Measurements from ENCODE around the gene RASSF5. TPM values are rescaled to one million over a fixed set of nuclear protein-coding genes. Genes with fewer than 3 reads are reported as not detected.

RASSF5 gene
- polyA plus RNA-seq, 1 donor (not counting 4 experiments of a cell fraction or from before 2014, with no cell fraction given) = 2.4 TPM

DNA sequence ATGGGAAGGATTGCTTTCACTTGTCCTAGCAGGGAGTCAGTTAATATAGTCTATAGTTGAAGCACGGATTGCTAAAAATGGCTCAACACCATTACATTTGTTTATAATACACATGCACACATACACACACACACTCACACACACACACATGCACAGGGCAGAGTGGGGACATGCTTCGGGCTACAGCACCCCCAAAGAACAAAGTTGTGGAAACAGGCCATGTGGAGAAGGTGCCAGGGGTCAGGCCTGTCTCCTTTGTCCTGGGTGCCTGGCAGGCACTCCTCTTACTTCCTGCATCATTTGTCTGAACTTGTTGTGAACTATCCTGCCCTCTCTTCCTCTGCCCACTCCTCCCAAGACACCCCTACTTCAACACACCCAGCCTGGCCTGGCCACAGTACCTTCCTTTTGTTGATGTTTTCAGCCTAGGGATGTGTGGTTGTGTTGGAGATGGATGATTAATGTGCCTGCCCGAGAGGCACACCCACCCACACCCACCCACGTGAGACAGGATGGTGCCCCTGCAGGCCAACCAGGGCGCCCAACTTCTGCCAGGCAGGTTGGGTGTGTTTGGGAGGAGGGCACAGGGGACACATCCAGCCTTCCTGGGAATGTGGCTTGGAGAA is 17.5 kb downstream of the RASSF5 start:
- peak; percentile 60 for FAIRE-seq
- Histone ChIP-seq H3K9me1 (ENCODE audit: control insufficient read depth, extremely low read depth, insufficient read depth, low read length) (peaks cover 2% of the 10 kb centered on the region), H3K9ac (ENCODE audit: control insufficient read depth, extremely low read depth, insufficient read depth, low read length) (peak overlapping the region; percentile 52), H3K4me2 (ENCODE audit: control insufficient read depth, extremely low read depth, insufficient read depth, low read depth, low read length) (peak overlapping the region; percentile 74), H3K27me3 (ENCODE audit: control insufficient read depth, extremely low read depth, insufficient read depth, low read length) (no peaks in the 10 kb centered on the region), H3K36me3 (ENCODE audit: control insufficient read depth in 2 of 2, extremely low read depth in 1 of 2, insufficient read depth in 2 of 2, low read length in 2 of 2) (no peaks in the 10 kb centered on the region), H3K79me2 (ENCODE audit: control insufficient read depth, insufficient read depth, low read length) (no peaks in the 10 kb centered on the region), H4K20me1 (ENCODE audit: control insufficient read depth, extremely low read depth, insufficient read depth, low read length) (no peaks in the 10 kb centered on the region), H3K4me1 (ENCODE audit: control insufficient read depth, extremely low read depth, insufficient read depth, low read length) (peaks cover 13% of the 10 kb centered on the region), H3K9me3 (ENCODE audit: control insufficient read depth, low read depth, low read length) (no peaks in the 10 kb centered on the region), H3K27ac (ENCODE audit: control insufficient read depth, insufficient read depth, low read length) (peak overlapping the region; percentile 76), H2AFZ (ENCODE audit: control insufficient read depth, low read length) (peak overlapping the region; percentile 58), H3K4me3 (ENCODE audit: control insufficient read depth in 2 of 3, extremely low read depth in 1 of 3, insufficient read depth in 2 of 3, low read depth in 1 of 3, low read length in 3 of 3) (peak overlapping the region in 1 of 3 experiments; percentile 34)
- dilution Hi-C loops (cut with MboI; ENCODE audit: extremely low pct_ligation_motif_present, low sequenced_read_pairs) = no loop called here
- DNase-seq (ENCODE audit: low read depth, low spot score) = peak; percentile 72
- no peak for TF ChIP-seq EZH2 (IDR thresholded peaks at IDR 0.05; ENCODE audit: low read length)
- TF ChIP-seq, protein P1, sequence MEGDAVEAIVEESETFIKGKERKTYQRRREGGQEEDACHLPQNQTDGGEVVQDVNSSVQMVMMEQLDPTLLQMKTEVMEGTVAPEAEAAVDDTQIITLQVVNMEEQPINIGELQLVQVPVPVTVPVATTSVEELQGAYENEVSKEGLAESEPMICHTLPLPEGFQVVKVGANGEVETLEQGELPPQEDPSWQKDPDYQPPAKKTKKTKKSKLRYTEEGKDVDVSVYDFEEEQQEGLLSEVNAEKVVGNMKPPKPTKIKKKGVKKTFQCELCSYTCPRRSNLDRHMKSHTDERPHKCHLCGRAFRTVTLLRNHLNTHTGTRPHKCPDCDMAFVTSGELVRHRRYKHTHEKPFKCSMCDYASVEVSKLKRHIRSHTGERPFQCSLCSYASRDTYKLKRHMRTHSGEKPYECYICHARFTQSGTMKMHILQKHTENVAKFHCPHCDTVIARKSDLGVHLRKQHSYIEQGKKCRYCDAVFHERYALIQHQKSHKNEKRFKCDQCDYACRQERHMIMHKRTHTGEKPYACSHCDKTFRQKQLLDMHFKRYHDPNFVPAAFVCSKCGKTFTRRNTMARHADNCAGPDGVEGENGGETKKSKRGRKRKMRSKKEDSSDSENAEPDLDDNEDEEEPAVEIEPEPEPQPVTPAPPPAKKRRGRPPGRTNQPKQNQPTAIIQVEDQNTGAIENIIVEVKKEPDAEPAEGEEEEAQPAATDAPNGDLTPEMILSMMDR (optimal IDR thresholded peaks at IDR 0.05 in 1 of 3, IDR thresholded peaks at IDR 0.05 in 1 of 3, conservative IDR thresholded peaks at IDR 0.05 in 1 of 3; ENCODE audit: extremely low read depth in 1 of 3, insufficient read depth in 2 of 3, low read length in 3 of 3) = peak in 2 of 3 experiments; percentile 24 to 38

DNA sequence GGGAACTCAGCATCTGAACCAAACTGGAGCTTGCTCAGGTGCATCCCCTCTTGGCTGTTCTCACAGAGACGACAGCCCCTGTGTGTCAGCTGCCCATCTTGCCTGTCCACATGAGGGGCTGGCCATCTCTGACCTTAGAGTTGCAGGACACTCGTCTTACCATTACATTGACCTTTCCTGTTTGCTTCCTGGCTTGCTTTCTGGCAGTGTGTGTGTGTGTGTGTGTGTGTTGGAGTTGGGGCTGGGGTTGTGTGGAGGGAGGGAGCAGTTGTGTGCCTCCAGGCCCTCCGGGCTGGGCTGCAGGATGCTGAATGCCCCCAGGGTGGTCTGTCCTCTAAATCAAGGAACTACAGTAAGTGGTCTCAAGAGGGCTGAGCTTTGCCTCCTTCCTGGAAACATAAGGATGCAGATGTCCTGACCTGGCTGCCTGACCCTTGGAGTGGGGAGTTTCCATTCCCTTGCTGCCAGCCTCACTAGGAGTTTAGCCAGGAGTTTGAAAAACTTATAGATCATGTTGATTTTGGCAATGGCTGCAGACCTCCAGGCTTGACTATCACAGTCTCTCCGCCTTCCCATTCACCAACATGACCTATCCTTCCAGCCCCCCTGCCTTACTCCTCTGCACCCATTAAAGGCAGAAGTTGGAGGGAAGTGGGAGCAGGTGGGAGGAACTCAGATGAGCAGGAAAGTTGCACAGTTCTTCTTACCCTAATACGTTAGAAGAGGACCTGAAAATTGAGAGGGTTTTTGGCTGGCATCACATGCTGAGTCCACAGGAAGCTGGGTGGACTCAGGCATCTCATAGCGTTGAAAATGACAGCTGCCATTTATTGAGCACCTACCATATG is 19.0 kb downstream of the RASSF5 start:
- no peak overlapping the region for H3K27ac ChIP-seq (ENCODE audit: control insufficient read depth, insufficient read depth, low read length)
- H2AFZ ChIP-seq (ENCODE audit: control insufficient read depth, low read length) = no peak overlapping the region
- no peaks in the 10 kb centered on the region for H4K20me1 ChIP-seq (ENCODE audit: control insufficient read depth, extremely low read depth, insufficient read depth, low read length)
- no peaks in the 10 kb centered on the region for H3K79me2 ChIP-seq (ENCODE audit: control insufficient read depth, insufficient read depth, low read length)
- no peak overlapping the region for H3K4me3 ChIP-seq (ENCODE audit: control insufficient read depth in 2 of 3, extremely low read depth in 1 of 3, insufficient read depth in 2 of 3, low read depth in 1 of 3, low read length in 3 of 3)
- no peaks in the 10 kb centered on the region for H3K36me3 ChIP-seq (ENCODE audit: control insufficient read depth in 2 of 2, extremely low read depth in 1 of 2, insufficient read depth in 2 of 2, low read length in 2 of 2)
- no peak overlapping the region for H3K9ac ChIP-seq (ENCODE audit: control insufficient read depth, extremely low read depth, insufficient read depth, low read length)
- peaks cover 11% of the 10 kb centered on the region for H3K4me1 ChIP-seq (ENCODE audit: control insufficient read depth, extremely low read depth, insufficient read depth, low read length)
- TF ChIP-seq, protein P1 (optimal IDR thresholded peaks at IDR 0.05 in 1 of 3, IDR thresholded peaks at IDR 0.05 in 1 of 3, conservative IDR thresholded peaks at IDR 0.05 in 1 of 3; ENCODE audit: extremely low read depth in 1 of 3, insufficient read depth in 2 of 3, low read length in 3 of 3) = no peak
- TF ChIP-seq EZH2 (IDR thresholded peaks at IDR 0.05; ENCODE audit: low read length) = no peak
- peaks cover 2% of the 10 kb centered on the region for H3K9me1 ChIP-seq (ENCODE audit: control insufficient read depth, extremely low read depth, insufficient read depth, low read length)
- no peaks in the 10 kb centered on the region for H3K27me3 ChIP-seq (ENCODE audit: control insufficient read depth, extremely low read depth, insufficient read depth, low read length)
- H3K4me2 ChIP-seq (ENCODE audit: control insufficient read depth, extremely low read depth, insufficient read depth, low read depth, low read length) = no peak overlapping the region
- DNase-seq (ENCODE audit: low read depth, low spot score) (no peak), FAIRE-seq (no peak)
- dilution Hi-C loops (cut with MboI; ENCODE audit: extremely low pct_ligation_motif_present, low sequenced_read_pairs) = no loop called here
- H3K9me3 ChIP-seq (ENCODE audit: control insufficient read depth, low read depth, low read length) = no peaks in the 10 kb centered on the region

All from keratinocyte (primary cell).